GM12875 (cell line): ENCODE measurements around the gene PNRC2.
"Not testable (repeated sequence)": the region's sequence is repeated elsewhere in the genome, so short reads cannot be mapped to it uniquely, and the experiment has no call there.

Experiments used
- H3K4me3 ChIP-seq: one replicate; pipeline ENCODE4 v1.5.1; 2011; ENCODE audit warnings: low read depth, low read length, control low read depth
- TF ChIP-seq, protein P1 (sequence below): IDR thresholded peaks from 2 replicates; pipeline ENCODE4 v1.5.1; 2011; ENCODE audit warnings: low read depth, mild to moderate bottlenecking, control low read depth, inconsistent platforms, low read length, moderate library complexity, borderline replicate concordance; ENCODE audit not compliant: insufficient read depth

The PNRC2 gene

DNA sequence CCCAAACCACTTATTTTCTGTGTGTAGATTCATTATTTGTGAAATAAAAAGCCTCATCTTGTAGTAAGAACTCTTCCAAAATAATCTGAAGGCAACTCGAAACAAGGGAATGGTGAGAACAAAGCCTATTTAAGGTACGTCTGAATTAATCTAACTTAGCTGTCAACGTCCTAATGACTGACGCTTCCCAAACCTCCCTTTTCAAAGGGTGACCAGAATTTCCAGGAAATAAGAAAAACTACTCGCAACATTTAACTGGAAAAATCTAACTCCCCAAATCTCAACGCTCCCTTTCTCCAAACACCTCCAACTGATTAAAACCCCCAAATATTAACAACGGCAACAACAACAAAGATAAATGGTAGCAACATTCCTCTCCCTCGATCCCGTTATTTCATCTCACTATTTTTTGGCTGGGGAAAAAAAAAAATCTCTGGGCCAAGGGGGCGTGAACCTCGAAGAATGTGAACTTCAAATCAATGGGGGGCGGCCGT is 19.8 kb downstream of the PNRC2 start:
- H3K4me3 ChIP-seq: peak overlapping the region; percentile 99
- TF ChIP-seq, protein P1, sequence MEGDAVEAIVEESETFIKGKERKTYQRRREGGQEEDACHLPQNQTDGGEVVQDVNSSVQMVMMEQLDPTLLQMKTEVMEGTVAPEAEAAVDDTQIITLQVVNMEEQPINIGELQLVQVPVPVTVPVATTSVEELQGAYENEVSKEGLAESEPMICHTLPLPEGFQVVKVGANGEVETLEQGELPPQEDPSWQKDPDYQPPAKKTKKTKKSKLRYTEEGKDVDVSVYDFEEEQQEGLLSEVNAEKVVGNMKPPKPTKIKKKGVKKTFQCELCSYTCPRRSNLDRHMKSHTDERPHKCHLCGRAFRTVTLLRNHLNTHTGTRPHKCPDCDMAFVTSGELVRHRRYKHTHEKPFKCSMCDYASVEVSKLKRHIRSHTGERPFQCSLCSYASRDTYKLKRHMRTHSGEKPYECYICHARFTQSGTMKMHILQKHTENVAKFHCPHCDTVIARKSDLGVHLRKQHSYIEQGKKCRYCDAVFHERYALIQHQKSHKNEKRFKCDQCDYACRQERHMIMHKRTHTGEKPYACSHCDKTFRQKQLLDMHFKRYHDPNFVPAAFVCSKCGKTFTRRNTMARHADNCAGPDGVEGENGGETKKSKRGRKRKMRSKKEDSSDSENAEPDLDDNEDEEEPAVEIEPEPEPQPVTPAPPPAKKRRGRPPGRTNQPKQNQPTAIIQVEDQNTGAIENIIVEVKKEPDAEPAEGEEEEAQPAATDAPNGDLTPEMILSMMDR: no peak

DNA sequence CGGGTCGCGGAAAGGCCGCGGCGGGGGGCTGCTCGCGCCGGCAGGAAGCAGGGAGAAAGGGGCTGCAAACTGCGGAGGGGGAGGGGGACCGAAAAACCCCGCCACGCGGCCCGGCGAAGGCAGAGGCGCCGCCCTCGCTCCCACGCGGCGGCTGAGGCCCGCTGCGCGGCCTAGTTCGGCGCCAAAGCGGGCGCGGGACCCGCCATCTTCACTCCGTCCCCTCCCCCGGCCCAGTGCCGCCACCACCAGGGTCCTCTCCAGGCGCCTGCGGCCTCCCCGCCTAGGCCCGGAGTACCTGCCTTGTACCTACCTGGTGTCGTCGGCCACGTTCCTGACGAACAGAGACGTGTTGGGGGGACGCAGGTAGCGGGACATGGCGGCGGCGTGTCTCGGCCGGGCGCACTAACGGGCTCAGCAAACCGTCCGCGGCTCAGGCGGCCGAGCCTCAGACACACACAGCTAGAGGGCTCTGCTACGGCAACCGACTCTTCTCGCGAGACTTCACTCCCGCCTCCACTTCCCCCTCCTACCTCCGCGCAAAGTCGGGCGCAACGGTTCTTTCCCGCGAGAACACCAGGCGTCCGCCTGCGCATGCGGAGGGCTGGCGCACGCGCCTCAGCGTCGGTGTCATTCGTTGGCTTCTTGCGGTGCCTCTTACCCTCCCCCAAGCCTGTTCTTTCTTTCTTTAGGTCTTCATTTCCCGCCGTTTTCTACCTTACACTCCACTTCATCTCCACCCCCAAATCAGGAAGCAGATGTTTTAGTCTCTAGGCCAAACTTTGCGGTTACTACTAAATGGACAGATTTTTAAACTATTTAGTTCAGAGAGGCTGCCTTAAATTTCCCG is 20.5 kb downstream of the PNRC2 start, which contains the start of gene SRSF10:
Gene SRSF10, minus strand, starts transcription at position 447 of the 847 bp plus-strand sequence. Its CDS starts 72 bp downstream, at position 375.
- TF ChIP-seq, protein P1: peak; percentile 20; the same call in 1 of the 2 replicates
- H3K4me3 ChIP-seq: peak within 1 kb of the TSS; percentile 99

DNA sequence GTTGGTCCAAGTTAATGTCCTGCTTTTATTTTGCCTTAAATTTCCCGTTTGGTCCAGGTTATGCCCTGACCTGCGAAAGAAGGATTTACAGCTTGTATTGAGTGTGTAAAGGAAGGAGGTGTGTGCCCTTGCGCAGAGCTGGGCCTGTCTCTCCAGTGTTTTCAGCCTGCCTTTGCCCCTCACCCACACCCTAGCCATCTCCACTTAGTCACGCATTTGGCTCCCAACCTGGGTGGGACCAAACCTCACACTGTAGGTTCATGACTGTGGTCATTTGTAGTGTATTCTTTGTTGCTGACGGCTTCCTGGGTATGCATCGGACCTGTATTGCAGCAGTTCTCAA is 21.1 kb downstream of the PNRC2 start:
- peak overlapping the region; percentile 14 for H3K4me3 ChIP-seq
- TF ChIP-seq, protein P1: no peak

DNA sequence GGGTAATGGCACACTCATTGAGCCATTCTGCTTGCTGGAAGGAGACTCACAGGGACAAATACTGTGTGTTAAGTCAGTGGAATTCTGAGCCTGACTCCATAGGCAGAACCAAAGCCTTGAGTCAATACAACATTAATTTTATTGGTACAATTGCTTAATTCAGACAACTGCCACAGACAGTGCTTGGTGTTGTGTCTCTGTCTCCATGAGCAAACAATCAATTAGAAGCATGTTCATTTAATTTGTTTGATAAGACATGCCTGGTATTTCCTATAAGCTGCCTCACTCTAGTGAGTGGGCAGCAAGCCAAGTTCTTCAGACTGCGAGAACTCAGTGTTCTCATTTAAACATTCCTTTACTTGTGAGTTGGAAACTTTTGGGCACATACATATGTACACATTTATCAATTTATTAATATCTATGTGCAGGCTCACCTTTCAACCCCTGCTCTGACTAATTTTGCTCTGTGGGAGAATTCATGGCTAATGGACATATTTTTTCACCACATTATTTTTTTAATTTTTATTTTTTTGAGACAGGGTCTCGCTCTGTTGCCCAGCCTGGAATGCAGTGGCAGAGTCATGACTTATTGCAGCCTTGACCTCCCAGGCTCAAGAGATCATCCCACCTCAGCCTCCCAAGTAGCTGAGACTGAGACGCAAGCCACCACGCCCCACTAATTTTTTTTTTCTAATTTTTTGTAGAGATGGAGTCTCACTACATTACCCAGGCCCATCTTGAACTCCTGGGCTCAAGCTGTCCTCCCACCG is 25.0 kb downstream of the PNRC2 start:
- H3K4me3 ChIP-seq: no peak overlapping the region
- TF ChIP-seq, protein P1: no peak

DNA sequence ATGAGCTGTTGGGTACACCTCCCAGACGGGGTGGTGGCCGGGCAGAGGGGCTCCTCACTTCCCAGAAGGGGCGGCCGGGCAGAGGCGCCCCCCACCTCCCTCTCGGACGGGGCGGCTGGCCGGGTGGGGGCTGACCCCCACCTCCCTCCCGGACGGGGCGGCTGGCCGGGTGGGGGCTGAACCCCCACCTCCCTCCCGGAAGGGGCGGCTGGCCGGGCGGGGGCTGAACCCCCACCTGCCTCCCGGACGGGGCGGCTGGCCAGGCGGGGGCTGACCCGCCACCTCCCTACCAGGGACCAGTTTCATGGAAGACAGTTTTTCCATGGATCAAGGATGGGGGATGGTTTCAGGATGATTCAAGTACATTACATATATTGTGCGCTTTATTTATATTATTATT is 27.4 kb downstream of the PNRC2 start:
- H3K4me3 ChIP-seq: not testable (repeated sequence)

DNA sequence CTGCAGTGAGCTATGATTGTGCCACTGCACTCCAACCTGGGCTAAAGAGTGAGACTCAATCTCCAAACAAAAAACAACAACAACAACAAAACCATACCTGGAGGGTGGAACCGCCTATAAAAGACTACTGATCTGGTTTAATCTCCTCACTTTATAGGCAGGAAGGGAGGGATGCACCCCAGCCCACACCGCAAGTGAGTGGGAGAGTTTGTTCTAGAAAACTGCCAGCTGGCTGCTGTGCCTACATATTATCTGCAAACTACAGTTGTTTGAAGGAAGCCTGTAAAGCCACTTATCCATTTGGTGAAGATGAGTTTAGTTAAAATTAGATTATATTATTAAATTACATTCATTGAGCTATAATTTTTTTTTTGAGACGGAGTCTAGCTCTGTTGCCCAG is 29.6 kb downstream of the PNRC2 start:
- TF ChIP-seq, protein P1: no peak
- no peak overlapping the region for H3K4me3 ChIP-seq

DNA sequence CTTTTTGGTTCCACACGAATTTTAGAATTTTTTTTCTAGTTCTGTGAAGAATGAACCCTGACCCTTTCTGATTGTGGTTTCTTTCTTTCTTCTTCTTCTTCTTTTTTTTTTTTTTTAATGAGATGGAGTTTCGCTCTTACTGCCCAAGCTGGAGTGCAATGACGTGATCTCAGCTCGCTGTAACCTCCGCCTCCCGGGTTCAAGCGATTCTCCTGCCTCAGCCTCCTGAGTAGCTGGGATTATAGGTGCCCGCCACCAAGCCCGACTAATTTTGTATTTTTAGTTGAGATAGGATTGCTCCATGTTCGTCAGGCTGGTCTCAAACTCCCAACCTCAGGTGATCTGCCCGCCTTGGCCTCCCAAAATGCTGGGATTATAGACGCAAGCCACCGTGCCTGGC is 32.4 kb downstream of the PNRC2 start:
- not testable (repeated sequence) for H3K4me3 ChIP-seq

DNA sequence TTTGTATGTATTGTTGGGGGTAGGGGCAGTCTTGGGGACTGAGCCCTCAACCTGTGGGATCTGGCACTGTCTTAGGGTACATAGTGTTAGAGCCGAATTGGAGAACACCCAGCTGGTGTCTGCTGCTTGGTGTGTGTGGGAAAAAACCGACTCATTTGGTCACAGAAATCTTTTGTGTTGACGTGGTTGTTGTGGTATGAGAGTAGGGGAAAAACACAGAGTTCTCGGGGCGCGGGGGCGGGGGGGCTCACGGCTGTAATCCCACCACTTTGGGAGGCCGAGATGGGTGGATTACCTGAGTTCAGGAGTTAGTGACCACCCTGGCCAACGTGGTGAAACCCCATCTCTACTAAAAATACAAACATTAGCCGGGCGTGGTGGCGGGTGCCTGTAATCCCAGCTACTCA is 35.8 kb downstream of the PNRC2 start:
- H3K4me3 ChIP-seq: no peak overlapping the region
- TF ChIP-seq, protein P1: no peak
